Thyroid gland (tissue), 4 donors: Measurements from ENCODE around the gene SLC11A2. TPM values are rescaled to one million over a fixed set of nuclear protein-coding genes. Genes with fewer than 3 reads are reported as not detected.
"Not testable (repeated sequence)": the region's sequence is repeated elsewhere in the genome, so short reads cannot be mapped to it uniquely, and the experiment has no call there.

Experiments used
- DNase-seq, 2 donors: peaks; one replicate each; pipeline ENCODE4 v3.0.0-alpha.2; 2019
- H3K27ac ChIP-seq, 3 donors: fragments of 200-600 bp; sonication (generic); 1 replicate in 2 of 3; 2 replicates in 1 of 3; pipeline ENCODE4 v1.5.1; 2016 to 2019; ENCODE audit warnings: mild to moderate bottlenecking in 1 of 3, moderate library complexity in 1 of 3
- H3K27me3 ChIP-seq: fragments of 200-600 bp; sonication (generic); one replicate; pipeline ENCODE4 v1.5.1; 2019
- H3K36me3 ChIP-seq, 2 donors: fragments of 200-600 bp; sonication (generic); one replicate each; pipeline ENCODE4 v1.5.1; 2016 to 2019
- H3K4me1 ChIP-seq, 2 donors: fragments of 200-600 bp; sonication (generic); one replicate each; pipeline ENCODE4 v1.5.1; 2017 to 2019
- H3K4me3 ChIP-seq, 3 donors: fragments of 200-600 bp; sonication (generic); replicated peaks in 1 of 3; 1 replicate in 2 of 3; 2 replicates in 1 of 3; pipeline ENCODE4 v1.5.1; 2016; ENCODE audit warnings: mild to moderate bottlenecking in 1 of 3
- H3K9me3 ChIP-seq: fragments of 200-600 bp; sonication (generic); one replicate; pipeline ENCODE4 v1.5.1; 2017
- CTCF ChIP-seq, 6 experiments: fragments of 200-600 bp in 3 of 6; fragments of 450-650 bp in 3 of 6; sonication (generic) in 3 of 6; IDR thresholded peaks; one replicate each; pipeline ENCODE4 v1.5.1; 2016 to 2019; ENCODE audit warnings: antibody characterized with exemption in 6 of 6, mild to moderate bottlenecking in 2 of 6, inconsistent platforms in 1 of 6, moderate library complexity in 1 of 6
- POLR2A ChIP-seq, 2 donors: fragments of 450-650 bp; IDR thresholded peaks; one replicate each; pipeline ENCODE4 v1.6.1; 2017; ENCODE audit warnings: antibody characterized with exemption in 2 of 2, mild to moderate bottlenecking in 2 of 2, moderate library complexity in 1 of 2
- WGBS, 2 donors: methylation state at CpG; one replicate each; pipeline ENCODE4 v1.1.5; 2017; 5-methylcytosine and 5-hydroxymethylcytosine counted together
- intact Hi-C: fragments of 100-400 bp; cut with DNase I; formaldehyde crosslinking; loops from one replicate; pipeline ENCODE4 v1.15.1; 2023
- total RNA-seq, 4 donors: library from RNA; depleted of rRNA; stranded (reverse); fragments of >200 nt; gene quantifications; one replicate each; pipeline ENCODE4 v1.2.3, GENCODE V29; 2016

SLC11A2 gene
- total RNA-seq, 4 donors from 2014 or later: 100 to 163 (median 140) TPM

GRCh38 chr12:50960130-50960529 is 66.1 kb downstream of the SLC11A2 start:
- Histone ChIP-seq H3K27me3 (no peaks in the 10 kb centered on the region), H3K4me1 (peaks cover 0 to 12% of the 10 kb centered on the region in 2 donors), H3K36me3 (no peaks in the 10 kb centered on the region), H3K27ac (peak overlapping the region; percentile 28 to 55 (median 53)), H3K4me3 (no peak overlapping the region), H3K9me3 (no peaks in the 10 kb centered on the region)
- intact Hi-C loops: no loop called here
- DNase-seq: no peak
- TF ChIP-seq POLR2A (IDR thresholded peaks at IDR 0.05) (no peak), CTCF (IDR thresholded peaks at IDR 0.05) (no peak)

GRCh38 chr12:50955697-50956096 is 70.5 kb downstream of the SLC11A2 start:
- TF ChIP-seq CTCF (IDR thresholded peaks at IDR 0.05) (no peak), POLR2A (IDR thresholded peaks at IDR 0.05) (no peak)
- Histone ChIP-seq H3K9me3 (no peaks in the 10 kb centered on the region), H3K4me3 (no peak overlapping the region), H3K27me3 (no peaks in the 10 kb centered on the region), H3K4me1 (peaks cover 3 to 16% of the 10 kb centered on the region in 2 donors), H3K27ac (peak overlapping the region in 1 of 3 donors; percentile 29), H3K36me3 (no peaks in the 10 kb centered on the region)
- 65 to 91% methylated on average over 2 of the region's 2 CpGs for WGBS, 2 donors
- no peak for DNase-seq
- intact Hi-C loops: no loop called here

GRCh38 chr12:50955288-50955687 is 70.9 kb downstream of the SLC11A2 start:
- Histone ChIP-seq H3K36me3 (no peaks in the 10 kb centered on the region), H3K9me3 (no peaks in the 10 kb centered on the region), H3K4me1 (peaks cover 3 to 14% of the 10 kb centered on the region in 2 donors), H3K4me3 (no peak overlapping the region), H3K27ac (peak overlapping the region in 1 of 3 donors; percentile 29), H3K27me3 (no peaks in the 10 kb centered on the region)
- WGBS, 2 donors: 94 to 95% methylated on average over 1 of the region's 1 CpG
- DNase-seq: no peak
- TF ChIP-seq CTCF (IDR thresholded peaks at IDR 0.05): no peak
- no peak for TF ChIP-seq POLR2A (IDR thresholded peaks at IDR 0.05)
- intact Hi-C loops: no loop called here

GRCh38 chr12:50954789-50955188 is 71.4 kb downstream of the SLC11A2 start:
- DNase-seq: peak; percentile 46 to 50
- Histone ChIP-seq H3K4me1 (peaks cover 3 to 14% of the 10 kb centered on the region in 2 donors), H3K27ac (peak overlapping the region in 2 of 3 donors; percentile 9 to 25)
- intact Hi-C loops, H3K9me3 ChIP-seq, H3K27me3 ChIP-seq, H3K4me3 ChIP-seq, H3K36me3 ChIP-seq: not testable (repeated sequence)
- WGBS, 2 donors: 46 to 64% methylated on average over 2 of the region's 2 CpGs

- no peak overlapping the region for H3K27ac ChIP-seq
- no peak overlapping the region for H3K4me3 ChIP-seq
- no peak for DNase-seq
- no peaks in the 10 kb centered on the region for H3K9me3 ChIP-seq
- WGBS, 2 donors: 81 to 92% methylated on average over 7 of the region's 7 CpGs
- no peaks in the 10 kb centered on the region for H3K27me3 ChIP-seq
- intact Hi-C loops: no loop called here
- no peak for TF ChIP-seq POLR2A (IDR thresholded peaks at IDR 0.05)
- TF ChIP-seq CTCF (IDR thresholded peaks at IDR 0.05): no peak
- H3K36me3 ChIP-seq: no peaks in the 10 kb centered on the region
- H3K4me1 ChIP-seq: peaks cover 3 to 15% of the 10 kb centered on the region in 2 donors
Measured at GRCh38 chr12:50953047-50953446, 73.1 kb downstream of the SLC11A2 start.

GRCh38 chr12:50952510-50952909 is 73.7 kb downstream of the SLC11A2 start, which contains the start of gene HIGD1C:
TSS of gene HIGD1C (plus strand) at chr12:50952544. CDS start at chr12:50953999, 1,455 bp downstream.
- Histone ChIP-seq H3K9me3 (no peaks in the 10 kb centered on the region), H3K36me3 (no peaks in the 10 kb centered on the region), H3K27me3 (no peaks in the 10 kb centered on the region), H3K27ac (no peak within 1 kb of the TSS), H3K4me1 (peaks cover 3 to 15% of the 10 kb centered on the region in 2 donors), H3K4me3 (no peak within 1 kb of the TSS)
- WGBS, 2 donors: 92 to 95% methylated on average over 18 to 19 of the region's 19 CpGs
- no peak for DNase-seq
- intact Hi-C loops: no loop called here
- TF ChIP-seq POLR2A (IDR thresholded peaks at IDR 0.05): no peak
- no peak for TF ChIP-seq CTCF (IDR thresholded peaks at IDR 0.05)
